ENCODE measurements around the gene CMBL.
"Not testable (repeated sequence)": the region's sequence is repeated elsewhere in the genome, so short reads cannot be mapped to it uniquely, and the experiment has no call there.

The CMBL gene

DNA sequence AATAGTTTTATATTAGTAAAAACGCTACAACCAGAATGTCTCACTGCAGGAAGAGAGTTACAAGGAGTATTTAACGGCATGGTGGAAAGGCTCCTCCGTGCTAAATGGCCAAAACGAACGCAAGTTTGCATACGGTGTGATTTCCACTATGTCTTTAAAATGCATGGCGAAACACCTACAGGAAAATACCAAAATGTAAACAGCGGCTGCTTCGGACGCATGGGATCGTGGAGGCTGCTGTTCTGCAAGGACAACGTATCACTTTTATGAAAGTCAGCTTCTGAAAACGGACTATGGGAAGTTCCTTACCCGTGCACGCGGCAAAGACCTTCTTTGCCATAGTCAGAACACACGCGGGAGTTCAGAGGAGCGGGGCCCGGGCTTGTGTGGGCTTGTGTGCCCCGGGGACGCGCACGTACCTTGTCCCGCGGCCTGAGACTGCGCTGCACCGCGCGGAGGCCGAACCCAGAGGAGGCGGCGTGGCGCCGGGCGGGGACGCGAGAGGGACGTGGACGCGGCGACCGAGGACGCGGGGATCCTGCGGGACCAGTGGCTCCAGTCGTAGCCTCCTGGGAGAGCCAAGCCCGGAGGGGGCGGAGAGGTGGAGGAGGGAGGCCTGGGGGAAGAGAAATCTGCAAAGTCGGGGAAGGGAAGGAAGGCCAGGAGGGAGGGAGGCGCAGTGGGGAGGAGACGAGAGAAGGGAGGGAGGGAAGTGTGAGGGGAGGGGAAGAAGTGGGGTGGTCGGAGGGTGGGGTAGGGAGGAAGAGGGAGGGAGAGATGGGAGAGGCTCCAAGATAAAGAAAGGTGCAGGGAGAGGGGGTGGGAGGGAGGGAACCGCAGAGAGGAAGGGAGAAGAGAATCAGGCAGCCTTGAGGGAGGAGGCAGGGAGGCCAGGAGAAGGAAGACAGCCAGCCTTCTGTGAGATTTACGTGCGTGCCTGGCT lies at the start of gene CMBL:
CMBL (minus strand) TSS at position 697 of the 943 bp plus-strand sequence. CDS start 17,140 bp downstream, outside the sequence.
- peak; percentile 50 for DNase-seq

DNA sequence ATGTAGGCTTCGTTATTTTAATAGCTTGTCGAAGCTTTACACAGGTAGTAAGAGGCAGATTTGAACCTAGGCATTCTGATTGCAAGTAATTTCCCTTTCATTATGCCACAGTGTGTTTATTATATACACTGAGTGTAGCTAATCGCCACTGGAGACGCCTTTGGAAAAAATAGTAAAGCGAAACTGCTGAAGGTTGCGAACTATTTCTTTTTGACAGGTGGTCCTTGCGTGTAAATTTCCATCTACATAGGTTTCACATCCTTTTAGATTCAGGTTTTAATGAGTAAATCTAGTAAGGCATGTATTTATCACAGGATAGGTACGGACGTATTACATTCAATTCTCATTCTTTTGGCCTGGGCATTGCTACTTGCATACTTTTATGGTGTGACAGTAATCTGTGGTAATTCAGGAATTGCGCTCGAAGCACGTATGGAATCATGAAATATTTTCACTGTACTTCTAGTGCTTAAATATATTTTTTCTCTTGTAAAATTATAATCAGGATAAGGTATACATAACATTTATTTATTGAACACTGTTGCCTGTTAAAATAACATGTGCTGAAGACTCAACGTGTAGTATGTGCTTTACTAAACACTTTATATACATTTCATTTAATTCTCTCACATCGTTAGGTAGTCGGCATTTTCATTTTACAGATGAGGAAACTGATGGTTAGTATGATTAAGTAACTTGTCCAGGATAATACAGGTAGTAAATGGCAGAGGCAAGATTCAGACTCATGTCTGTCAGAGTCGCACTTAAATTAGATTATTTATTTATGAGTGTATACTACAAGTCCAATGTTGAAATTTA lies 47.6 kb upstream of the CMBL start:
- DNase-seq = no peak

DNA sequence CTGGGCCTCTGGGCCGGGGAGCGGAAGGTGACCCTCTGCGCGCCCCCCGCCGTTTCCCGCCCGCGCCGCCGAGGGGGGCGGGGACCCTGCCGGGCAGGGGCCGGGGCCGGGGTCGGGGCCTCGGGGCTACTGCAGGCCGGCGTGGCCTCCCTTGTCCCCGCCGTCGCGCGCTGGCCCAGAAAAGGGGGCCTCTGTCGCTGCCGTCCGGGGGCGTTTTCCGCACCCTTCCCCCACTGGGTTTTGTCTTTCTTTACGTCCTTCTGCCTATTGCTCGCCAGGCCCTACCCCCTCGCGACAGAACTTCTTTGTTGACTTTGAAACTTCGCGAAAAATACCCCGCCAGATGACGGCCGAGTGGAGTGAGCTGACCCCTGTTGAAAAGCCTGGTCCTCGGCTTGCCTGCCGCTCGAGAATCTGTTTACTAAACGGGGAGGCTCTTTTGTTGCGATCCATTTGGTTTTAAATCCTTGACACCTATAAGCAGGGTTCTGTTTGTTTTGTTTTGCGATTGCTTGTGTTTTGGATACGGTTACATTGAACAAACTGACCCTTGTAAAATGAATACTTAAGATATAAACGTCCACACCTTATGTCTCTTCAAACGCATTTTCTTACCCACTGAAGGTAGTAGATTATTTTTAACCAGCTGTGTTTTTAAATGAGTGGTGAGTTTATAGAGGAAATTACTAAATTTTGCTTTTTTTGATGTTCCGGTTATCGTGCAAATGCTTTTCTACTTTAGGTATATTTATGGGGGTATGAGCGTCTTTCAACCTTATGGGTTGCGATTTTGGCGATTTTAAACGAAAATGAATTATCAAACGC lies 46.6 kb upstream of the CMBL start:
- peak; percentile 19 for DNase-seq

DNA sequence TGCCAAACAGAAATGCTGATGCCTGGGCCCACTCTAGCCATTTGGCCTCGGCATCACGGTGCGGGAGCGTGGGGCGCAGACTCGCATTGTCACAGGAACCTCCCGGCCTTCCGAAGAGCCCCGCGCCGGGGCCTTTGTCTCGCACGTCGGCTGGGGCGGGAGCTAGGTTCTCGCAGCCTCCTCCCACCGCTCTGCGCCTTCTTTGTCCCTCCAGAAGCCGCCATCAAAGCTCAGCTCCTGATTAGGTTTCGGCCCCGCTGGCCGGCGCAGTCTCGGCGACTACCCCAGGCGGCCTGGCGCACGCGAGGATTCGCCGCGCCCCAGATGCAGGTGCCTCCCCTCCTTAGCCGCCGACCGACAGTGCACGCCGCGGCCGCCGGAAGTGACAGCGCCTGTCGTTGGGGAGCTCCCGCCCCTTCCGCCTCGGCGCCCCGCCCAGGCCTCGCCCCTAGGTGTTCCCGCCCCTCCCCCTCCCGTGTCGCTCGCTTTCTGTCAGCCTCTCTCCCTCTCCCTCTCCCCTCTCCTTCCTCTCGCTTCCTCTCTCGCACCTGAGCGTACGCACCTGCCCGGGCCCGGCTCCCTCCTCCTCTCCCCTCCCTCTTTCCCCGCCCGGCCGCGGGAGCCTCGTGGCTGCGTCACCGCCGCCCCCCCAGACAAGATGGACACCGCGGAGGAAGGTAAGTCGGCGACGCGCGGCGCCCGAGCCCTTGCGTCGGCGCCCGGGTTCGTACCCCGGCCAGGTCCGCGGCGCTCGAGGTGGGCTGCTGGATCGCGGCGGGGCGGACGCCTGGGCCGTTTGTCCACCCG lies 45.7 kb upstream of the CMBL start, which contains the start of gene MARCHF6:
MARCHF6 (plus strand) TSS at position 455 of the 807 bp plus-strand sequence; CDS start at position 659, 204 bp downstream.
- DNase-seq = peak; percentile 90

DNA sequence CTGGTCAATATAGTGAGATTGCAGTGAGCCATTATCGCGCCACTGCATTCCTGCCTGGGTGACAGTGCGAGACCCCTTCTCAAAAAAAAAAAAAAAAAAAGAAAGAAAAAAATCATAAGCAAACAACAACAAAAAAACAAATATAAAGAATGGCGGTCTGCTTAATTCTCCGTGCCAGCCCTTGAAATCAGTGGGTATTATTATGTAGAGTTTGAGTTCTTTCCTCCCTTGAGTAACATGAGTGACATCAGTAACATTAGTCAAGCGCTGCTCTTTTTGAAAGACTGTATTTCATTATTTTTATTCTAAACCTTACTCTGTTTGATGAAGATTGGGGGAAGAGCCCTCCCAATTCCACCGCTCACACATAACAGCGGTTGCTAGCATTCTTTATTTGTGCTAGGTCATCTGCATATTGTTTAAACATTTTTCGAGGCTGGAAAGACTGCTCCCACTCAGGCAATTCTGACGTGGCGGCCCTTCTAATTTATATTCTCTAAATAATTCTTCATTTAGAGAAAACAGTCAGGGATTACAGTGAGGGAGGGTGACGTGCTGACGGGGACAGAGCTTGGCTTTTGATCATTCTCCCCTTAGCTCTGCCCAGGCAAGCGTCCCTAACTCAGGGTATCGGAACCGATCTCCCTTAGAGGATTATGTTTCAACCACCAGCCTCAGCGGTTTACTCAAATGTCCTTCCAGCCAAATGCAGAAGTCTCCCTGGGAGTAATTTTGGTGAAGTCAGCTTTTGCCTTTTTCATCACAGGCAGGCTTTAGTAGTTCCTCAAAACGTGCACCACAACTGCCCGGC lies 44.9 kb upstream of the CMBL start:
- DNase-seq = peak; percentile 60

DNA sequence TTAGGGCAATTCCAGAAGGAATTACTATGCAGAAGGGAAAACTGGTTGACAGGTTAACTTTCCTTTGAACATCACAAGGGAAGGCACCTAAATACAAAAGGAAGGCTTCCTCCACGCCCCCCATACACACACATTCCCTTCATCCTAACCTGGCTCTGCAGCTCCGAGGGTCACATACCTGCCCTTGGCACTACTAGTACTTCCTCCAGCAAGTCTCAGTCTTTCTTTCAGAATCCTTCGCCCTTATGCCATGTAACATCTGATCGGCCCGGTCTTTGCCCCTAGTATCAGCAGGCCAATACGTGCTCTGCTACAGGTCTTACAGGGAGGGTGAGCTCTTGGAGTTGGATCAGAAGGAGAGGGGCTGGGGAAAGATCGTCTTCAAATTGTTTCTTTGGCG lies 44.2 kb upstream of the CMBL start:
- no peak for DNase-seq

DNA sequence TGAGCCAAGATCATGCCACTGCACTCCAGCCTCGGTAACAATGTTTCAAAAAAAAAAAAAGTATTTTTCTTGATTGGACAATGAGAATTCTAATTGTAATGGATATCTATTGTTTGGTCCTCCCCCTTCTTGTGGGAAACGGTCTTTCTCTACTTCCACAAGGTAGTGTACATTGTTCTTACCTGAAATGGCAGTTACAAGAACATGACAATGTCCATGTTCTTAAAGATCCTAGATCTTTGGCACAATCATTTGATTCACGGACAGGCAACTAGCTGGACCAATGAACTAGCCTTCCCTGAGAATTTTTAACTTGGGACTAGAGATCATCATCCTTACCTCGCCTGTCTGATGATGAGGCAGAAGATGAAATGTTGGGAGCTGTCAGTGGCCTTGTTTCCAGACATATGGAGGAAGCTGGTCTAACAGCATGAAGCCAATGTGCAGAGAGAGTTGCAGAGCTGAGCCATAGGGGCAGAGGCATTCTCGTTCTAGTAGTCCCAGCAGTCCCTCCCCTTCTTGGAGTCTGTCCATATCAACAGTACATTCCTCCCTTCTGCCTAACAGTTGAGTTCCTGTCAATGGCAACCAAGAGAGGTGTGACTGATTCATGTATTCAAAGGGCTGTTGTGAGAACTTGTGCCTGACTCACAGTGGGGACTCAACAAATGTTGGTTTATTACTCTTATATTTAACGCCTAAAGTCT lies 43.6 kb upstream of the CMBL start:
- no peak for DNase-seq

DNA sequence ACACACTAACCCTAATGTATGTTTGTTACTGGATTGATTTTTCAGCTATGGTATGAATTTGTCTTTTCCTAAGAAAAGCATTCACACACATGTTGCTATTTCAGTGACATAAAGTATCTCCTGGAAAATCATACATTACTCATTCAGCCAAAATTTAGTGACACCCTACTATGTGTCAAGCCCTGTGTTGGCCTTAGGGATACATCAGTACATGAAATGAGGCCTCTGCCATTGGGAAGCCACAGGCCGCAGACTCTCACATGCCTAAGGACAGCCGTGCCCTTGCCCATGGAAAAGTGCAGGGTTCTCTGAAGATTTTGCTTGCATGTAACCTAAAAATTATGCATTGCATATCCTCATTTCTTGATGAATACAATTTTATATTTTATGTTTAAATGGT lies 40.6 kb upstream of the CMBL start:
- no peak for DNase-seq

DNA sequence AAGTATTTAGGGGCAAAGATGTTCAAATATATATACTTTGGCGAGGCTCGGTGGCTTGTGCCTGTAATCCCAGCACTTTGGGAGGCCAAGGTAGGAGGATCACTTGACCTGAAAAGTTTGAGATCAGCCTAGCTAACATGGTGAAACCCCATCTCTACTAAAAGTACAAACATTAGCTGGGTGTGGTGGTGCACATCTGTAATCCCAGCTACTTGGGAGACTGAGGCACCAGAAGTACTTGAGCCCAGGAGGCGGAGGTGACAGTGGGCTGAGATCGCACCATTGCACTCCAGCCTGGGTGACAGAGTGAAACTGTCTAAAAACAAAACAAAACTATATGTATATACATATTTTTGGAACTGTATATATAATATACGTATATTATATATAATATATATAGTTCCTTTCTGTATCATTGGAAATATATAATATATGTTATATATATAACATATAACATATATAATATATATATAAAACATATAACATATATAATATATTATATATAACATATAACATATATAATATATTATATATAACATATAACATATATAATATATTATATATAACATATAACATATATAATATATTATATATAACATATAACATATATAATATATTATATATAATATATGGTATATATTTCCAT lies 36.9 kb upstream of the CMBL start:
- DNase-seq = not testable (repeated sequence)

DNA sequence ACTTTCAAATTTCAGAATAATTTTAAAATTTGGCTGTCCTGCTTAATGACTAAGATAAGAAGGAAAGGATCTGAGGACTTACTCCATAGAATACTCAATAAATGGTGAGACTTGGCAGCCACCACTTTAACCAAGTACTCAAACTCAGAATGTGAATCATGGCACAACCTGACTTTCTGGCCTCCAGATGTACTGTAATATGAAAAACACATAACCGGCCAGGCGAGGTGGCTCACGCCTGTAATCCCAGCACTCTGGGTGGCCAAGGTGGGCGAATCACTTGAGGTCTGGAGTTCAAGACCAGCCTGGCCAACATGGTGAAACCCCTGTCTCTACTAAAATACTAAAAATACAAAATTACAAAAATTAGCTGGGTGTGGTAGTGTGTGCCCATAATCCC lies 35.8 kb upstream of the CMBL start:
- DNase-seq = no peak

DNA sequence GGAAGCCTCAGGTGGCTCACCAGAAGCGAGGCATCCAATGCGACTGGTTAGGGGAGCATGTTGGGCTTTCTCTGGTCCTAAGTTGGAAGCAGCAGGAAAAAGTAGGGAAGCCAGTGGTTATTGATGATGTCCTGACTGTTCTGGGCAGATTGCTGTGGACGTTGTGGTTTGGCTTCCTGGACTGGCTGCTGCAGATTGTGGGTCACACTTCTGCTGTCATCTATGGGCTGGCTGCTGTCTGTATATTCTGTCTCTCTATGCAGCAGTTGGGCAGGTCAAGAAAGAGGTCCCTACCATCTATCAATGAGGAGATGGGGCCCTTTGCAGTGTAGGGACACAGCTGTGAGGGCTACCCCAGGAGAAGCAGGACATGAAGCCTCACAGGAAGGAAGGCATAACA lies 32.3 kb upstream of the CMBL start:
- DNase-seq = no peak

DNA sequence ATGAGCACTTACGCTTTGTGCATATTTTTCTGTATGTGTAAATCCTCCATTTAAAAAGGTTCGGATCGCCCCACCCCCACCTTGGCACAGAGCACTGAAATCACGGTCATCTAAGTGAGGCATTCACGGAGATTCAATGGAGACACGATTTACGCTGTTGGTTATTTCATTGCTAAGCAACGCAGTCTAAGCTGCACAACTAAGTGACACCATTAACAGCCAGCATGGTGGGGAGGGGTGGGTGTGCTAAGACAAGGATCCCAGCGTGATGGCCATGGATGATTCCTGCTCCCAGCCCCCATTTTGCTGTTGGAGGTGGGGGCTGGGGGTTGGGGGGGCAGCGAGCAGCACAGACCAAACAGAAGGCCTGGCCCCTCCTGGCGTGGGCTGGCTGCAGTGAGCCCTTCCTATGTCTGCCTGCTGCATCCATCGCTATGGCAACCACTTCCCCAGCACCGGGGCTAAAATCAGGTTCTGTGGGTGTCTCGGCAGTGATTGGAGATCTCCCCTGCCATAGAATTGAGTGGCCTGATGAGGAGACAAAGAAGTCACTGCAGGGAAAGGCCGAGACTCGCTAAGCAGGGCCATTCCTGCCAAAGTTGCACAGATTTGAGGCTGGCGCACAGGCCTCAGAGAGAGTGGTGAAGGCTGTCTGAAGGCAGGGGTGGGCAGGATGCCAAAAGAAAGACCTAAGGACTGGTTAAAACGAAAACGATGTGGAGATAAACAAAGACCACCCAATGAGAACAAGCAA lies 31.5 kb upstream of the CMBL start:
- DNase-seq = no peak

DNA sequence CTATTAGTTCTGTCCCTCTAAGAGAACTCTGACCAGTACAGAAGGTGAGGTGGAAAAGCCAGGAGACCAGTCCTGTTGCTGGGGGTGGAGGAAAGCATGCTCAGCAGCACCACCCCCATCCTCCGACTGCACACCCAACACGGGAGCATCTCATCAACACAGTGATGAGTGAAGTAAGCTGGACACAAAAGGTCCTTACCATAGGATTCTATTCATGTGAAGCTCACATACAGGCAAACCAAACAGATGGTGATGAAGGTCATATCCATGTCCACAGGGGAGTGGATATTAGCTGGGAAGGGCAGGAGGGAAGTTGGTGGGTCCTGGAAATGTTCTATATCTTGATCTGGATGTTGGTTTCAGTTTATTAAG lies 31.0 kb upstream of the CMBL start:
- DNase-seq = no peak

DNA sequence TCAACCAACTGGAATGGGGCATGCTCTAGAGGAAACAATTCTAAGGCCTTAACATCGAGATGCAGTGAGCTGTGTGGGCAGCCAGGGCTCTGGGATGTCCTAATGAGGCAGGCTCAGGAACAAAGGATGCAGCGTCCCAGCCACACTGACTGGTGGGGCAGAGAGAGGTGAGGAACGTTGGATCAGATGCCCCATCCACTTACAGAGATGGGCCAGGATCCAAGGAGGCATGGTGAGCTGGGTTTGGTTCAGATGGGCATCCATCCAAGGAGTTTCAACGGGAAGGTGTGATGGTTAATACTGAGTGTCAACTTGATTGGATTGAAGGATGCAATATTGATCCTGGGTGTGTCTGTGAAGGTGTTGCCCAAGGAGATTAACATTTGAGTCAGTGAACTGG lies 30.3 kb upstream of the CMBL start:
- no peak for DNase-seq

DNA sequence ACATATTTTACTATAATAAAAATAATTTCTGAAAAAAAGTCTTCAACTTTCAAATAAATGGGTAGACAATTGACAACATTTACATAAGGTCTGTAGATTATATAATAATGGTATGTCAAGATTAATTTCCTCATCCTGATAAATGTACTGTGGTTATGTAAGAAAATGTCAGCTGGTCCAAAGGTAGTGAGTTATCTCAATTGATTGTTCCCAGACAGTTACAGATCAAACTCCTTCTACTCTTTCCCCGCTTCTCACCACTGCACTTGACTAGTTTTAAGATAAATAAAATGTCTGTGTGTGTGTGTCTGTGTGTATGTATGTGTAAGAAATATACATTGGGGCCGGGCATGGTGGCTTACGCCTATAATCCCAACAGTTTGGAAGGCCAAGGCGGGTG lies 29.4 kb upstream of the CMBL start:
- no peak for DNase-seq

DNA sequence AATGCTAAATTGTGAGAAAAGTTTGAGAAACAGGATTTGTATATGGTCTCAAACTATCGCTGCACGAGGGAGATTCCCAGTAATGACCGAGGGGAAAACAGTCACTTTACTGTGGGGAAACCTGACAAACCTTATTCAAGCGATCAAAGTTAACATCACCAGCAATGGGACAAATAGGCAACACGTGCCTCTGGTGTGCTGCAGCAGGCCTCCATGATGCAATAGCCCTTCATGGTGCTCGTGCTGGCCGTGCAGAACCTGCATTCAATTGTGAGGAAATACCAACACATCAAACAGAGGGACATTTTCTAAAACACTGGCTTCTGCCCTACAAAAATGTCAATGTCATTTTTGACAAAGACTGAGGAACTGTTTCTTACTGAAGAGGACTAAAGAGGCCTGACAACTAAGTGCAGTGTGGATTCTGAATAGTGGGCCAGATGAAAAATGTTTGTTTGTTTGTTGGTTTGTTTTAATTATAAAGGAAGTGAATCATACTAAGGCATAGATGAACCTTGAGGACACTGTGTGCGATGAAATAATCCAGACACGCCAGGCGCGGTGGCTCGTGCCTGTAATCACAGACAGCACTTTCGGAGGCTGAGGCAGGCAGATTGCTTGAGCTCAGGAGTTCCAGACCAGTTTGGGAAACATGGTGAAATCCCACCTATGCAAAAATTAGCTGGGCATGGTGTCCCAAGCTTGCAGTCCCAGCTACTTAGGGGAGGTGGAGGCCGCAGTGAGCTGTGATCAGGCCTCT lies 28.2 kb upstream of the CMBL start:
- no peak for DNase-seq

DNA sequence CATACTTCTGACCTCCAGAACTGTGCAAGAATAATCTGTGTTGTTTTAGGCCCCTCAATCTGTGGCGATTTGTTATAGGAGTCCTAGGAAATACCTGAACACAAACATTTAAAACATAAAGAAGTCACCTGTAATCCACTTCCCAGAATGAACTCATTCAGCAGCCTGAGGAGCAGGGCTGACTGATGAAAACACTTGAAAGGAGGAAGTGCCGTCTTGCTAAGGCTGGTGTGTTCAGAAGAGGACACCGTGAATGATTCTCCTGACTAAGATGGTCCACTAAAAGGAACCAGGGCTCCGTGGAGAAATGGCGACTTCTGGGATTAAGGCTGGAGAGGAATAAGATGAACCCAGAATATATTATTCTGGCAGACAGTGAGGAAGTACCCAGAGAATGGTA lies 27.1 kb upstream of the CMBL start:
- no peak for DNase-seq
